Urinary bladder (tissue), 4 donors: Measurements from ENCODE around the gene SEC16A. TPM values are rescaled to one million over a fixed set of nuclear protein-coding genes. Genes with fewer than 3 reads are reported as not detected.
A peak's percentile ranks its signal among the peaks of the same experiment; 100 is the strongest.

ENCODE experiments used
- DNase-seq: peaks from one replicate; pipeline ENCODE4 v3.0.0-alpha.2; 2015; ENCODE audit errors: extremely low spot score
- H3K27ac ChIP-seq: one replicate; pipeline ENCODE4 v1.5.1; 2013; ENCODE audit warnings: low read depth, mild to moderate bottlenecking, moderate library complexity
- H3K36me3 ChIP-seq: one replicate; pipeline ENCODE4 v1.6.1; 2013; ENCODE audit warnings: mild to moderate bottlenecking, moderate library complexity; ENCODE audit not compliant: insufficient read depth
- H3K4me1 ChIP-seq: one replicate; pipeline ENCODE4 v1.6.1; 2013; ENCODE audit warnings: mild to moderate bottlenecking, moderate library complexity; ENCODE audit not compliant: insufficient read depth
- H3K4me3 ChIP-seq: one replicate; pipeline ENCODE4 v1.5.1; 2013; ENCODE audit warnings: low read depth, low read length
- WGBS: extraction: QIAGEN DNeasy Blood & Tissue Kit; methylation state at CpG from one replicate; pipeline ENCODE4 v1.1.7; 2013; 5-methylcytosine and 5-hydroxymethylcytosine counted together
- polyA plus RNA-seq: library from polyadenylated mRNA; stranded (reverse); fragments of 200-250 nt; gene quantifications from one replicate; pipeline ENCODE4 v1.2.3, GENCODE V29; 2013
- total RNA-seq: library from RNA; depleted of rRNA; stranded (reverse); fragments of >200 nt; gene quantifications from one replicate; pipeline ENCODE4 v1.2.3, GENCODE V29; 2014
- donor health status: healthy with polysubstance abuse.
- donor health status: healthy.

The SEC16A gene
- total and polyA plus RNA-seq, 2 donors: 24.3 to 36.4 TPM

GRCh38 chr9:136482046-136482792 lies 621 bp downstream of the SEC16A start:
- H3K27ac ChIP-seq: peak overlapping the region; percentile 100

DNA sequence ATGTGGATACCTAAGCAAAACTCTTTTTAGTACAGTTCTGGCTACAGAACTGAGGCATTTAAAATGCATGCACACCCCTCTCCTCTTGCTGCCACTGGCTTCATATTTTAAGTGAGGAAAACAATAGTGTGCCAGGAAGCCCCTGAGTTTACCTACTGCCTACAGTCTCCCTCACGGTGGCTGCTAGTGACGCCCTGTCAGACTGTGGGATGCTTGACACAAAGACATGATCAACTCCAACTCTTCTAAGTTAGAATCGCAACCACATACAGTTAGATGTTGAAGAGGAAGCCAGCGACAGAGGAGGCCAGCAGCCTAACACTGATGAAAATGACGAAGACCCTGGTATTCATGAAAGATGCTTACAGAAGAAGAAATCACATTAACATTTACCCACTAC lies 1.3 kb downstream of the SEC16A start:
- 40% methylated on average over 5 of the region's 5 CpGs for WGBS
- no peak overlapping the region for H3K27ac ChIP-seq
- peaks cover 2% of the 10 kb centered on the region for H3K4me1 ChIP-seq

More at GRCh38 chr9:136482046-136482792, 621 bp downstream of the SEC16A start:
- WGBS: under 1% methylated on average over 39 of the region's 39 CpGs
- no peak for DNase-seq
- Histone ChIP-seq H3K4me3 (peak overlapping the region; percentile 72), H3K4me1 (peaks cover 2% of the 10 kb centered on the region), H3K36me3 (no peaks in the 10 kb centered on the region)

DNA sequence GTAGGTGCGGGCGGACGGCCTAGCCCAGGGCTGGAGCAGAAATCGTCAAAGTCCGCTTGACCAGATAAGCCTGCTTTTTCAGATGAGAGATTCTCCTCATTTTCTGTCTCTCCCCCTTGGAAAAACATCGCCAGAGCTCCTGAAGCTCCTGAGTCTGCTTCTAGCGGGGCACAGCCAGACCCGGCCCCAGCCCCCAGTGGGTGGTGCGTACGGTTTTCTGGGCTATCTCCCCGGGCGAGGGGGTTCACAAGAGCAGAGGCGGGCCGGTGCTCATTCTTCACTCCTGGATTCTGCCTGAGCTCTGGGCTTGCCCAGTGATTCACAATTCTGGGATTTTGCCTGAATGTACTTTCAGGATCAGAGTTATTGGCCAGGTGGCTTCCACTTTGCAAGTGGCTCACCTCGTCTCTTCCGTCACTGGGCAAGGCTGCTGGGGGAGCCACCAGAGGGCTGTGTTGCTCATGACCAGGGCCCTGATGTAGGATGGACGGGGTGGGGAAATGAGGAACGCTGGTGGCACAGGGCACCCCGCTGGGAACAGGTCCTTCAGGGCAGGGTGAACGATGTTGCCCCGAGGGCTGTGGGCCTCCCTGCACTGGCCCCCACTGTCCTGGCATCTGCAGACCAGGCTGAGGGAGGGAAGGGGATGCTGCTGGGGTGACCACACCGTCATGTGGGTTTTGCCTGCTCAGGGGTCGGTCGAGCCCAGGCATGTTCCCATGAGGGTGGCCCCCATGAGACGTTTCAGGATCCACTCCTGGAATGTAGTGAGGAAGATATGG lies 6.3 kb downstream of the SEC16A start:
- 91% methylated on average over 25 of the region's 25 CpGs for WGBS
- DNase-seq: no peak
- H3K4me1 ChIP-seq: no peaks in the 10 kb centered on the region
- H3K4me3 ChIP-seq: no peak overlapping the region
- H3K27ac ChIP-seq: no peak overlapping the region
- H3K36me3 ChIP-seq: peaks cover 2% of the 10 kb centered on the region

More for the DNA sequence above, 1.3 kb downstream of the SEC16A start:
- no peak for DNase-seq
- H3K4me3 ChIP-seq: peak overlapping the region; percentile 72
- H3K36me3 ChIP-seq: no peaks in the 10 kb centered on the region

DNA sequence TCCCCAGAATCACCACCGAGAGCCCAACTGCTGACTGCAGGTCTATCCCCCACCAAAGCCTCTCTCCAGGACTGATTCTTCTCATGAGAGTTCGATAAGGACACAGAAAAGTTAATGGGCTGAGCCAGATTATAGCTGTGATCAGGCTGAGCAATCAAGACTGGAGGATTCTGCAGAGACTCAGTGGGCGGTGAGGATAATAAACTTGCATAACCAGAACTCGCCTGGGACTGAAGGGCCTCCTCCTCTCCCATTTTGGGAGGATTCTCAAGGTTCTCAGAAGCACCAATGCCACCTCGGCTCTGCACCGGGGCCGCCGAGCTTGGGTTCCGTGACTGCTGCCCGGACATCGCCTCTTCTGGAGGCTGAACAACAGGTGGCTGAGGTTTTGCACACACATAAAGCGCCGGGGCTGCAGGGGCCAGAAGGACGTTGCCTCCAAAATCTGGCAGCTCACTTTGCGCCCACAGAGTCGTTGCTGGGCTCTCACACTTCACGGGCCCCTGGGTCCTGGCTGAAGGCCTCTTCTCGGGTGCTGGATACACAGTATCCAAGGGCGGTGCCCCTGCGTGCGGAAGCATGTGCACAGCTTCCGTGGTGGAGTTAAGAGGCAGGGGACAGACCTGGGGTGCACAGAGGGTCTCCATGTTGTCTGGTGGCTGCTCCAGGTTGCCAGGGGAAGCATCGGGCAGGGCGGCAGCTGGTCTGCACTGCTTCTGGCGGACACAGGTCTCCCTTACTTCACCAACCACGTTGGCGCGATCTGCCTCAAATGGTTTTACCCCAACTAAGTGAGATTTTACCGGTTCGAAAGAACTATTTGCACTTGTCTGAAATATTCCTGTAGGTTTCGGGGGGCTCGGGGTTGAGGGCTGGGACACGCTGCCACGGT lies 7.6 kb downstream of the SEC16A start:
- no peak overlapping the region for H3K27ac ChIP-seq
- WGBS: 93% methylated on average over 34 of the region's 34 CpGs
- H3K4me3 ChIP-seq: no peak overlapping the region
- DNase-seq: no peak
- peaks cover 2% of the 10 kb centered on the region for H3K36me3 ChIP-seq
- H3K4me1 ChIP-seq: no peaks in the 10 kb centered on the region

- H3K4me1 ChIP-seq: no peaks in the 10 kb centered on the region
- 95% methylated on average over 27 of the region's 27 CpGs for WGBS
- DNase-seq: no peak
- no peak overlapping the region for H3K4me3 ChIP-seq
- peaks cover 2% of the 10 kb centered on the region for H3K36me3 ChIP-seq
- H3K27ac ChIP-seq: no peak overlapping the region
Observed at GRCh38 chr9:136474021-136474640, 8.7 kb downstream of the SEC16A start.

- WGBS: 91% methylated on average over 14 of the region's 14 CpGs
- no peaks in the 10 kb centered on the region for H3K4me1 ChIP-seq
- H3K4me3 ChIP-seq: no peak overlapping the region
- H3K27ac ChIP-seq: no peak overlapping the region
- DNase-seq: no peak
- H3K36me3 ChIP-seq: peaks cover 2% of the 10 kb centered on the region
Observed at GRCh38 chr9:136473354-136473721, 9.5 kb downstream of the SEC16A start.

DNA sequence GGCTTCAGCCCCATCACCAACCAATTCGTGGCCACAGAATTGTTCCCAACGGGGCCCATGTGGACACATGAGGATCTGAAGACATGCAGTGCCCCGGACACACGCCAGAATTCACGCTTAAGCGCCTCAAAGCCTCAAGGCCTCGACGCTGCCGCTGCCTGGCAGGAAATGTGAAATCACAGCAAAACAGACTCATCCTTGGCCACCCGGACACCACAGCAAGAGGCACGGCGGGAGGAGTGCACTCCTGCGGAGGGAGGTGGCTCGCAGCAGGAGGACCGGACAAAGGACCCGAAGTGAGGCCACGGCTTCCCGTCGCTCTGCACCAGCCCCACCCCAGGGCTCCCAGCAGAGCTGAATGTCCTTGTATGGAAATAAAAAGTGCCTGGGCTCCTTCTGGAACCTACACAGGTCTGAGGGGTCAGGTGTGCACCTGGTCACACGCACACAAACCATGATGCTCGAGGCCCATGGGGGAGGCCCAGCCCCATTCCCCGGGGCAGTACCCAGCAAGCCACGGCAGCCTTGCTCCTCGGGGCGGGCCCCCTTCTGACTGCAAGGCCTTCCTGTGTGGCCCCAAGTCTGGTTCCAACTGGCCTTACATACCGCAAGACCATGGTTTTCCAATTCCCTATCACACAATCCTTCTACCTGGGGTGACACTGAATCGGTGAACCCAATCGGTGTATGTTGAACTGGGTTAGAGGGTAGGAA lies 10.0 kb downstream of the SEC16A start:
- Histone ChIP-seq H3K36me3 (peaks cover 2% of the 10 kb centered on the region), H3K27ac (no peak overlapping the region), H3K4me1 (no peaks in the 10 kb centered on the region), H3K4me3 (no peak overlapping the region)
- DNase-seq: no peak
- WGBS: 89% methylated on average over 28 of the region's 28 CpGs

DNA sequence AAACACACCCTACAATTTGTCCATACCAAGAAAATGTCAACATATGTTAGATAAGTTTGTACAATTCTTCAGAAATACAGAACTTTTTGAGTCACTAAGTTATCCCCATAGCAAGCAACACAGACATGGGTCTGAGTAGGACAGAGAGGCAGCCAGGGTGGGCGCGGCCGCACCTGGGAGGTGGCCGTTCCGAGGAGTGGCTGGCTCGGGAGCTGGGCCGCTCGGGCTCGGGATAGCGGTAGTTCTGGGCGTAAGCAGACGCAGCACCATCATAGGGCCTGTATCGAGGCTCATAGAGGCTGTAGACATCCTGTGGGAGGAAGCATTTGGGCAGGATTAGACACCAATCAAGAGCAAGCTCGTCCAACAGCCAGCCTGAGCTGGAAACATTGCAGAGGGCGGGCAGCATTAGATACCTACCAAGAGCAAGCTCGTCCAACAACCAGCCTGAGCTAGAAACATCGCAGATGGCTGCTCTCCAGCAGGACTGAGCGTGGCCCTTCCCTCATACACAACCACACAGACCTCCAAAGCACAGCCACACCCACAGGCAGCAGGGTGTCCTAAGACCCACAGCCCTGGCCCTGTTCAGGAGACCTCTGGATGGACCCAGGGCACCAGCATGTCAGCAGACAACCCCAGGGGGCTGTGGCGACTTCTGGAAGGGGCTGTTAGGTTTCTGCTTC lies 10.9 kb downstream of the SEC16A start:
- Histone ChIP-seq H3K36me3 (peaks cover 2% of the 10 kb centered on the region), H3K4me1 (no peaks in the 10 kb centered on the region), H3K4me3 (no peak overlapping the region), H3K27ac (no peak overlapping the region)
- DNase-seq: no peak
- WGBS: 91% methylated on average over 19 of the region's 19 CpGs

DNA sequence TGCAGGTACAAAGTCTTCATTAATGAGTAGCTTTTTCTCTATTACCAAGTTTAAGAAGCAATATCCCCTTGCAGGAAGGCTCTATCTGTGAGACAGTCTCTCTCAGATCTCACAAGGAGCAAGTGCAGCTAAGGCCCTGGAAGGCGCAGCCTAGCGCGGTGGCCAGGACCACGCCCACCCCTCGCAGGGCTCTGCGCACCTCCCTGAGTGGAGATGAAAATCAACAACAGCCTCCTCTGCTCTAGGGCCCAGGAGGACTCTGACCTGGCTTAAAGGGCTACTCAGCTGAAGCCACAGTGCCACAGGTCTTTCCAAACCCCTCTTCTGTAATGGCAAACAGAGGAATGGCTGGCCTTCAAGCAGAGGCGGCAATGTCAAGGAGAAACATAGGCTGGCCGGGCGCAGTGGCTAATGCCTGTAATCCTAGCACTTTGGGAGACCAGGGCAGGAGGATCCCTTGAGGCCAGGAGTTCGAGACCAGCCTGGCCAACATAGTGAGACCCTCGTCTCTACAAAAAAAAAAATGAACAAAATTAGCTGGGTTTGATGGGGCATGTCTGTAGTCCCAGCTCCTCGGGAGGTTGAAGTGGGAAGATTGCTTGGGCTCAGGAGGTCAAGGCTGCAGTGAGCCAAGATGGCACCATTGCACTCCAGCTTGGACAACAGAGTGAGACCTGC lies 11.9 kb downstream of the SEC16A start:
- no peak overlapping the region for H3K27ac ChIP-seq
- 92% methylated on average over 12 of the region's 12 CpGs for WGBS
- no peak overlapping the region for H3K4me3 ChIP-seq
- no peaks in the 10 kb centered on the region for H3K4me1 ChIP-seq
- no peak for DNase-seq
- peaks cover 7% of the 10 kb centered on the region for H3K36me3 ChIP-seq

DNA sequence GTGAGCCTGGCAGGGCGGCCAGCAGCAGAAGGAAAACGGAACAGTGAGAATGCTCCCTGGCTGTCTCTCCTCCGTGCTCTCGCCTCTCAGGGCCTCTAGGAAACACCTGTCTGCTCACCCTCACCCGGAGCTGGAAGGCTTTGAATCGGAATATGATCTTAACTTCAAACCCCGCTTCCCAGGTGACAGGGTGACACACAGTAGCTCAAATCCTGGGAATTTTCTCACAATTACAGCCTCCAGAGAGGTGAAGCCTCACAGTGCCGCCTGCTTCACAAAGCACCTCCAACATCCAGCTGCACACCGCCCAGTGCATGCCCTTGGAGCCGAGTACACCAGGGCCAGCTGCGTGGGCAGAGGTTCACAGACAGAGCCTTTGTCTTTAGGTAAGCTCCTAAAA lies 12.5 kb downstream of the SEC16A start:
- H3K4me3 ChIP-seq: no peak overlapping the region
- WGBS: 92% methylated on average over 11 of the region's 11 CpGs
- DNase-seq: no peak
- peaks cover 13% of the 10 kb centered on the region for H3K36me3 ChIP-seq
- H3K27ac ChIP-seq: no peak overlapping the region
- no peaks in the 10 kb centered on the region for H3K4me1 ChIP-seq

- Histone ChIP-seq H3K36me3 (peaks cover 15% of the 10 kb centered on the region), H3K27ac (no peak overlapping the region), H3K4me1 (no peaks in the 10 kb centered on the region), H3K4me3 (no peak overlapping the region)
- 89% methylated on average over 15 of the region's 15 CpGs for WGBS
- DNase-seq: no peak
Observed at GRCh38 chr9:136467766-136468165, 15.1 kb downstream of the SEC16A start.

GRCh38 chr9:136466155-136466541 lies 16.7 kb downstream of the SEC16A start:
- Histone ChIP-seq H3K4me3 (no peak overlapping the region), H3K36me3 (peaks cover 16% of the 10 kb centered on the region), H3K4me1 (no peaks in the 10 kb centered on the region), H3K27ac (no peak overlapping the region)
- no peak for DNase-seq
- WGBS: 96% methylated on average over 30 of the region's 30 CpGs
